Stomach (tissue), 4 donors: Measurements from ENCODE around the gene BBX.

Experiments
- POLR2A ChIP-seq, 4 donors: fragments of 450-650 bp; IDR thresholded peaks; one replicate each; pipeline ENCODE4 v1.6.1; 2016; ENCODE audit warnings: antibody characterized with exemption in 4 of 4, control low read depth in 2 of 4, mild to moderate bottlenecking in 1 of 4, moderate library complexity in 1 of 4
- POLR2AphosphoS5 ChIP-seq, 3 donors: sonication (generic); formaldehyde crosslinking; IDR thresholded peaks; one replicate each; pipeline ENCODE4 v1.6.1; 2016; ENCODE audit warnings: antibody characterized with exemption in 3 of 3
- TF ChIP-seq, protein P1 (sequence below), 7 experiments: fragments of 450-650 bp in 4 of 7; fragments of 200-600 bp in 3 of 7; sonication (generic) in 3 of 7; IDR thresholded peaks; one replicate each; pipeline ENCODE4 v1.5.1; 2016 to 2019; ENCODE audit warnings: antibody characterized with exemption in 7 of 7, control low read depth in 2 of 7, mild to moderate bottlenecking in 1 of 7

DNA sequence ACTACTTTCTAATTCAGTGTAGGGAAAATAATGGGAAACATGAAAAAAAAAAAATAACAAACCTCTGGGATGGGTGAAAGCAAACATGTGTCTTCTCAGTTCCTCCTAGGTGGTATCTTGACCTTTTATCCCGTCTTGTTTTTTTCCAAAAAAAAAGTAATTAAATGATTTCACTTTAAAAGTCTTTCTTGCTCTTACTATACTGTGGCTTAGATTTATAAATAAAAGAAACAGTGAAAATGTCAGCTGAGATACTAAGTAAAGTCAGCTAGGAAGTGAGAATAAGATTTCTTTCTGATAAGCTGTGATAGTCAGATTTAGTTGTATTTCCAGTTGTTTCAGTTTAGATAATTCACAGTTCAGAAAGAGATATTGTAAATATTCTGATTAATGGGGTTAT, 37.4 kb downstream of the BBX start:
- TF ChIP-seq, protein P1, sequence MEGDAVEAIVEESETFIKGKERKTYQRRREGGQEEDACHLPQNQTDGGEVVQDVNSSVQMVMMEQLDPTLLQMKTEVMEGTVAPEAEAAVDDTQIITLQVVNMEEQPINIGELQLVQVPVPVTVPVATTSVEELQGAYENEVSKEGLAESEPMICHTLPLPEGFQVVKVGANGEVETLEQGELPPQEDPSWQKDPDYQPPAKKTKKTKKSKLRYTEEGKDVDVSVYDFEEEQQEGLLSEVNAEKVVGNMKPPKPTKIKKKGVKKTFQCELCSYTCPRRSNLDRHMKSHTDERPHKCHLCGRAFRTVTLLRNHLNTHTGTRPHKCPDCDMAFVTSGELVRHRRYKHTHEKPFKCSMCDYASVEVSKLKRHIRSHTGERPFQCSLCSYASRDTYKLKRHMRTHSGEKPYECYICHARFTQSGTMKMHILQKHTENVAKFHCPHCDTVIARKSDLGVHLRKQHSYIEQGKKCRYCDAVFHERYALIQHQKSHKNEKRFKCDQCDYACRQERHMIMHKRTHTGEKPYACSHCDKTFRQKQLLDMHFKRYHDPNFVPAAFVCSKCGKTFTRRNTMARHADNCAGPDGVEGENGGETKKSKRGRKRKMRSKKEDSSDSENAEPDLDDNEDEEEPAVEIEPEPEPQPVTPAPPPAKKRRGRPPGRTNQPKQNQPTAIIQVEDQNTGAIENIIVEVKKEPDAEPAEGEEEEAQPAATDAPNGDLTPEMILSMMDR (IDR thresholded peaks at IDR 0.05), result no peak
- TF ChIP-seq POLR2AphosphoS5 (IDR thresholded peaks at IDR 0.05) (no peak), POLR2A (IDR thresholded peaks at IDR 0.05) (no peak)
